GM12892 (cell line): ENCODE data around the gene LATS2.
A peak's percentile ranks its signal among the peaks of the same experiment; 100 is the strongest.

ENCODE experiments used
- DNase-seq: peaks from one replicate; pipeline ENCODE4 v3.0.0; 2011; ENCODE audit not compliant: insufficient read length
- FAIRE-seq: peaks from 2 replicates; lab custom pipeline; 2011; peaks lifted over from hg19 to GRCh38; lab: Jason Lieb, UNC
- POLR2A ChIP-seq: IDR thresholded peaks from 2 replicates; pipeline ENCODE4 v1.6.1; 2011; ENCODE audit warnings: low read depth, low read length, control low read depth
- POLR2AphosphoS5 ChIP-seq: IDR thresholded peaks from 2 replicates; pipeline ENCODE4 v1.6.1; 2011; ENCODE audit warnings: low read depth, low read length, control low read depth
- TAF1 ChIP-seq: IDR thresholded peaks from 2 replicates; pipeline ENCODE4 v1.6.1; 2011; ENCODE audit warnings: low read depth, mild to moderate bottlenecking, control low read depth, low read length, borderline replicate concordance

LATS2 gene

DNA sequence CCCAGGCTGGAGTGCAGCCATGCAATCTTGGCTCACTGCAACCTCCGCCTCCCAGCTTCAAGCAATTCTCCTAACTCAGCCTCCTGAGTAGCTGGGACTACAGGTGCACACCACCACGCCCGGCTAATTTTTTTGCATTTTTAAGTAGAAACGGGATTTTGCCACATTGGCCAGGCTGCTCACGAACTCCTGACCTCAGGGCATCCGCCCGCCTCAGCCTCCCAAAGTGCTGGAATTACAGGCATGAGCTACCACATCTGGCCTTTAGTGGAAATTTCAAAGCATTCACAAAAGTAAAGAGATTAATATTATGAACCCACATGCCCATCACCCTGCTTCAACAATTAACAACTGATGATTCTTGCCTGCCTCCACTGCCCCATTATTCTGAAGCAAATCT lies 20.5 kb upstream of the LATS2 start:
- no peak for DNase-seq
- no peak for FAIRE-seq
- no peak for TF ChIP-seq TAF1
- no peak for TF ChIP-seq POLR2A
- no peak for TF ChIP-seq POLR2AphosphoS5

DNA sequence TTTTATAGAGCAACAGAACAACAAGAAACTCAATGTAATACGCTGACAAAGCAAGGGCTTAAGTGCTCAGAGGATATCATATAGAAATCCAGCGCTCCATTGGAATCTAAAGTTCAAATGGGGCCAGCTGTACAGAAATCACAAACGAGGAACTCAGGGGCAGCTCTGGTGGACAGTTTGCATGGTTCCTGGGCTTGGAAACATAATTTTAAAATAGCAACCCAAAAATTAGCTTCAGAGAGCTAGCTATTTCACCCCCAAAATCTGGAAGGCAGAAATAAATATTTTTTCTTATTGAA lies 19.2 kb upstream of the LATS2 start:
- FAIRE-seq (no peak), DNase-seq (no peak)
- no peak for TF ChIP-seq POLR2AphosphoS5
- no peak for TF ChIP-seq TAF1
- TF ChIP-seq POLR2A = no peak

DNA sequence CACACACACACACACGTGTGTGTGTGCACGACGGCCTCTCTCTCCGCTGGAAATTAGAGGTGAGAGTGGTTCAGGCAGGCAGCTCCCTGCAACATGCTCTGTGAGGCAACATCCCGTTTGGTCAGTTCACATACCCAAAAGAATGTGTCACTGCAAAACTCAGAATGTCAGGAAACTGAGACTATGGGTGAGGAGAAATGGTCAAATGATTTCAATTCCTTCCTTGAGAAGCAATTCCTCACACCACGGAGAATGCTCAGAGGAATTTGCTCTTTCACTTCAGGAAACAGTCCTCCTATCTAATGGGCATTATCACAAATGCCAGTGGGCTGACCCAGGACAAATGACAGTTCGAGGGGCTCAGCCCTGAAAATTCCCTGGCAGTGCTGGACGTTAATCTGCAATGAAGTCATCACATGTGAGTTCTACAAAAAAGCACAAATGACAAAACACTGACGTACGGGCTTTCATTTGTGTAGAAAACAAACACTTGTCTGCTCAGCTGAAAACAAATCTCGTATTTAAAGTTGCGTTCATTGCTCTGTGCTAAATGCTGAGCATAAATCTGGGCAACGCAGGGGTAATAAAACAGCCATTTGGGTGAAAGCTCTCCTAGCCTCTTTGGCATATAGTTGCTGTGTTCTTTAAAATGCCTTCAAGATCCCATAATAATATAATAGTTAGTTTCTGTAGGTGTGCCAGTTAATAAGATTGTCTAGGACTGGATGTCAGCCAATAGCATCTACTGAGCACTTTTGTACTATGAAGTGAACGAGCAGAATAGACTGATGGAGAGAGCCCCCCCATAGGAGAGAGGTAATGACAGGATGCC lies 18.6 kb upstream of the LATS2 start:
- FAIRE-seq = no peak
- no peak for TF ChIP-seq TAF1
- DNase-seq = no peak

DNA sequence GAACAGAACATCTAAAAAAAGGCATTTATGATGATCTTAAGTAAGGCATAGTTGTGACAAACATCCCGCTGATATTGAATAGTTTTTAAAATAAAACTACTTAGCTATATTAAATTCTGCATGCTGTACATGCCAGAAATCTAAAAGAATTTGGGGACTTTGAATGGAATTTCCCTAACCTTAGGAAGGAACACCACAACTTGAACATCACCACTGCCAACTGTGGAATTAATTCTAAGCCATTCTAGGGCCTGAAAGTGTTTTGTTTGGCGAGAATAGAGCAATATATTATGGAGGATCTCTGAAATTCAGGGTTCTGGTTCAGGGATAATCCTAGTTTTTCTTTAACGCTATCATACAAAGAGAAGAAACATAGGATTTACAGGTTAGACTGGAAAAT lies 17.8 kb upstream of the LATS2 start:
- DNase-seq (no peak), FAIRE-seq (no peak)
- no peak for TF ChIP-seq POLR2AphosphoS5
- TF ChIP-seq TAF1 = no peak
- TF ChIP-seq POLR2A = no peak

DNA sequence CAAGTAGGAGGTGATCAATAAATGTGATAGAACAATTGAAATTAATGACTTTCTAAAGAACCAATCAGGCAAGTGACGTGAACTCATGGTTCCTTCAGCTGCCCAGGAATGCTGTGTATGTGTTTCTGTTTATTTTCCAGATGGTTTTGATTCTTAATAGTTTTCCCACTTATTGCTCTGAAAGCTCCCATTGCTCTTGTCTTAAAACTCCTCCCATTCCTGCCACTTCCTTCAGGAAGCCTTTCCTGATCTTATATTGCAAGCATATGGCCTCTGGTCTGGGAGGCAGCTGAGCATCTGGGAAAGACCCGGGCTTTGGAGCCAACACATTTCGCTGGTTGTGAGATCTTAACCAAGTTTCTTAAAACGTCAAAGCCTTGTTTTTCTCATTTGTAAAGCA lies 17.1 kb upstream of the LATS2 start:
- no peak for DNase-seq
- no peak for FAIRE-seq

DNA sequence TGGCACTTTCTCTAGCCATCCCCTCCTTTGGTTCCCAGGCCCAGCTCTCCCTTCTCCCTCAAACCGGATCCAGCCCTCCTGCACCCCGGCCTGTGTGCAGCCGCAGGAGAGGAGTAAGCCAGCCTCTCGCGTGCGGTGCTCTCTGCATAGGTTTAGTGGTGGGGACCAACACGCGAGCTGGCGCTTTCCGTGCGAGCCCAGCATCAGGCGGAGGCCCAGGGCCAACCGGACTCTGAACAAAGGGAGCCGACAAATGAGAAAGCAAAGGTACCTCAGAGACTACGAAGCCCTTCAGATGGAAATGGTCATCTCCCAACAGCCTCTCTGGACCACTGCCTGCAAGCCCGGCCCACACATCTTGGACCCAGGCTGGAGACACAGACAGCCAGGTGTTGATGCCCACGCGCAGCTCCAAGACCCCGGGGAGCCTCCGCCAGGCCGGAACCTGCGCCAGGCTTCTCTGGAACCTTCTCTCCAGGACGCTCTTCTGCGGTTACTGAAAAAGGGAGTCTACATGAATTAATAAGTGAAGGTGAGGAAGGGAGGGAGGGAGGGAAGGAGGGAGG lies 16.5 kb upstream of the LATS2 start:
- FAIRE-seq = no peak
- no peak for DNase-seq
- TF ChIP-seq POLR2A (no peak), POLR2AphosphoS5 (no peak), TAF1 (no peak)

More for the DNA sequence above, 17.1 kb upstream of the LATS2 start:
- TF ChIP-seq POLR2A = no peak
- no peak for TF ChIP-seq POLR2AphosphoS5
- TF ChIP-seq TAF1 = no peak

DNA sequence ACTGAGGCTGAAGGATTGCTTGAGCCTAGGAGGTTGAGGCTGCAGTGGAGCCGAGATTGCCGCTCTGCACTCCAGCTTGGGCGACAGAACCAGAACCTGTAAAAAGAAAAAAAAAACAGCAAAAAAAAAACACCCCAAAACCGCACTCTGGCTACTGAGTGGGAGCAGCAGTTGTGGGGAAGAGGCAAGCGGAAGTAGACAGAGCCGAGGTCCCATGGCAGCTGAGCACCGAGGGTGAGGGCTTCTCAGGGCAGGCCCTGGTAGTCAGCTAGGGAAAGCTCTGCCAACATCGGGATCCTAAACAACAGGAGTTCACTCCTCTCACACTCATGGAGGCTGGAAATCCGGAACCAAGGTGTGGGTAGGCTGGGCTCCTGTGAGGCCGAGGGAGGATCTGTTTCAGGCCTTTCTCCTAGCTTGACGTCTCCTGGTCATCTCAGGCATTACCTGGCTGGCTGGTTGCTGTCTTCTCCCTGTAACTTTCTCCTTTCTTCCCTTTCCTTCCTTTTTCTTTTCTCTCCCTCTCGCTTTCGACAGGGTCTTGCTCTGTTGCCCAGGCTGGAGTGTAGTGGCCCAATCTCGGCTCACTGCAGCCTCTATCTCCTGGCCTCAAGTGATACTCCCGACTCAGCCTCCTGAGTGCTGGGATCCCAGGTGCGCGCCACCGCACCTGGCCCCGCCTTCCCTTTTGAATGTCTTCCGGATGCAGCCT lies 15.8 kb upstream of the LATS2 start:
- no peak for TF ChIP-seq POLR2A
- TF ChIP-seq POLR2AphosphoS5 = no peak
- TF ChIP-seq TAF1 = no peak
- FAIRE-seq (no peak), DNase-seq (no peak)

DNA sequence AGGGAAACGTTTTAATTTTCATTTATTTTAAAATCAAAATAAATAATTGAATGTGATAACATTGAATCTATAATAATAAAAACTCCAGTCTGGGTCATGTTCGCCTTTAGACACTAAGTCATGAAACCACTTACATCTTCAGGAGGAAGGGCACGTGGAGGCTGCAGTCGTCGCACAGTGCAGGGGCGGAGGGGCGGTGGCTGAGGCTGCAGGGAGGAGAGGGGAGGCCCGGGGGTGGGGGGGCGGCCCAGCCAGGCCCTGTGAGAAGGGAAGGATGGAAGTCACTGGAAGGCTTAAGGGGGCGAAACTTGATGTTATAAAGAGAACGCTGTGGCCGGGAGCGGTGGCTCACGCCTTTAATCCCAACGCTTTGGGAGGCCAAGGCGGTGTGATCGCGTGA lies 14.9 kb upstream of the LATS2 start:
- DNase-seq (no peak), FAIRE-seq (no peak)
- no peak for TF ChIP-seq POLR2A
- TF ChIP-seq POLR2AphosphoS5 = no peak
- no peak for TF ChIP-seq TAF1

DNA sequence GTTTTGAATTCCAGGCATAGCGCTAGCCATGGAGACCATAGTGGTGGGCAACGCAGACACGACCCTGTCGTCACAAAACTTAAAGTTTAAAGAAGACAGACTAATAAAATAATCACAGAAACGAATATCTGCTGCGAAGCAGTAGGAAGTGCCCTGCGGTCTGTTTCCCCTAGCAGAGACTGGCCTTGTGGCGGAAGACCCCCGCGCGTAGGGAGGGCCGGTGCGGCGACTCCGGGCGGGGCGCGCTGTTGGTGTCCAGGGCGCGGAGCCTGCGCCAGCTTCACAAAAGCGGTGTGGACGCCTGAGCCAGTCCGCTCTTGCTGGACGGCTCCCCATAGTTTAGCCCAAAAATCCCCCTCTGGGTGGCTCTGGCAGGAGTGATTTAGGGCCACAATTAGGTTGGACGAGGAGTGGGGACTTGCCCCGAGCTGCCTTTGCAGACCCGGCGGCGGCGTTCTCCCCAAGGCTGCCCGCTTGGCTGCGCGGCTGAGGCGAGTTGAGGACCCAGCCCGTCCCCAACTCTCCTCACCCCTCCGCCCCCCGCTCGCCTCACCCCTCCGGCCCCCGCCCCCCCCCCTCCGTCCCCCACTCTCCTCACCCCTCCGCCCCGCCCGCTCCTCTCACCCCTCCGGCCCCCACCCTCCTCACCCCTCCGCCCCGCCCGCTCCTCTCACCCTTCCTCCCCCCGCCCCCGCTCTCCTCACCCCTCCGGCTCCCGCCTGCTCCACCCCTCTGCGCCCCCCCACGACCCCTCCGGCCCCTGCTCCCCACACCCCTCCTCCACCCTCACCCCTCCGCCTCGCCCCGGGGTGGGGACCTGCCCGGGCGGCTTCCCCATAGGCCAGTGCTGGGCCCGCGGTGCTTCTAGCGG lies 14.2 kb upstream of the LATS2 start:
- DNase-seq (peak; percentile 33), FAIRE-seq (no peak)

DNA sequence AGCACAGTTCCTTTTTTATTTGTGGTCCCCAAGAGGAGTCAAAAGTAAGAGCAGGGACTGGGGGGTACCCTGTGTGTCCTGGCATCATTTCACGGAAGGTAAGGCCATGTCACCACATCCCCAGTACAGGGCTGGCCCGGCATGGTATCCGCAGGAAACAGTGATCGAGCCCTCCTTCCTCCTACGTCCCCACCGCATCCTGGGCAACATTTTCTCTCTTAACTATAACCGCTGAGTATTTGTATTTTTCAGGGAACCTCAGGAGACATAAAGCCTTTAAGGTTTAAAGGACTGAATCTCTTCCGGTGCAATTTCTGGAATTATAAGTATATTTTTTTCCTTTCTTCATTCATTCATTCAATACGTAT lies 13.6 kb upstream of the LATS2 start:
- no peak for FAIRE-seq

More for the DNA sequence above, 14.2 kb upstream of the LATS2 start:
- TF ChIP-seq POLR2AphosphoS5 = no peak
- TF ChIP-seq POLR2A = no peak
- TF ChIP-seq TAF1 = no peak

DNA sequence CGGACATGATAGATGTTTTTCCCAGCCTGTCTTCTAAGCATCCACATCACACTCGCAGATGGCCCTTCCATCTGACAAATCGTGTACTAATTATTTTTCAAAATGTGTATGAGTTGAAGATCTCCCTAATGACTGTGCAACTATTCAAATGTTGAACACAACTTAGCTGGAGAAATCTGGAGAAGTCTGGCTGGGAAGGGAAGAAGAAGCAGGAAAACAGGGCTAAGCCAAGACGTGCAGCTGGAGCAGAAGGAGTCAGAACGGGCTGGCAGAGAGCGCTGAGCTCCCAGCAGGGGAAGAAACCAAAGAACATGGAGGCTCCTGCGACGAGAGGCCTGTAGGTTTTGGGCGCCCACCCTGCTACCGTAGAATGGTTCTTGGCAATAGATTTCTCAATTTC lies 13.2 kb upstream of the LATS2 start:
- no peak for TF ChIP-seq TAF1
- TF ChIP-seq POLR2AphosphoS5 = no peak
- TF ChIP-seq POLR2A = no peak
- DNase-seq (no peak), FAIRE-seq (no peak)

More for the DNA sequence above, 13.6 kb upstream of the LATS2 start:
- no peak for DNase-seq
- no peak for TF ChIP-seq TAF1
- no peak for TF ChIP-seq POLR2A
- TF ChIP-seq POLR2AphosphoS5 = no peak
